HG03457 (cell line): ENCODE results near the gene TRIAP1.
"Not testable (repeated sequence)": the region's sequence is repeated elsewhere in the genome, so short reads cannot be mapped to it uniquely, and the experiment has no call there.

Source experiments
- ATAC-seq: cut with Tn5 transposase; IDR thresholded peaks from one replicate; pipeline ENCODE4 v1.9.1; 2021; ENCODE audit warnings: moderate number of reproducible peaks; ENCODE audit not compliant: unreplicated experiment

TRIAP1 gene

GRCh38 chr12:120445911-120446843 lies at the start of gene TRIAP1, which contains the start of gene GATC:
Gene TRIAP1 (minus strand): TSS chr12:120446384. CDS start chr12:120446372, 12 bp downstream.
Gene GATC (plus strand): TSS chr12:120446444. CDS start chr12:120446481, 37 bp downstream.
- peak; percentile 58 for ATAC-seq

- ATAC-seq: no peak
Observed at GRCh38 chr12:120495186-120495730, 49.1 kb upstream of the TRIAP1 start.

GRCh38 chr12:120490833-120491512 lies 44.8 kb upstream of the TRIAP1 start:
- no peak for ATAC-seq

GRCh38 chr12:120490325-120490724 lies 44.1 kb upstream of the TRIAP1 start:
- no peak for ATAC-seq

- no peak for ATAC-seq
Observed at GRCh38 chr12:120489018-120489417, 42.8 kb upstream of the TRIAP1 start.

GRCh38 chr12:120488057-120488640 lies 42.0 kb upstream of the TRIAP1 start:
- no peak for ATAC-seq

GRCh38 chr12:120487552-120487951 lies 41.4 kb upstream of the TRIAP1 start:
- ATAC-seq: not testable (repeated sequence)

- no peak for ATAC-seq
Observed at GRCh38 chr12:120485961-120486881, 40.0 kb upstream of the TRIAP1 start.

GRCh38 chr12:120483621-120484020 lies 37.4 kb upstream of the TRIAP1 start:
- ATAC-seq: no peak

GRCh38 chr12:120481022-120481767 lies 35.0 kb upstream of the TRIAP1 start:
- ATAC-seq: no peak

GRCh38 chr12:120480211-120480610 lies 34.0 kb upstream of the TRIAP1 start:
- ATAC-seq: no peak

GRCh38 chr12:120479458-120479857 lies 33.3 kb upstream of the TRIAP1 start:
- ATAC-seq: no peak

GRCh38 chr12:120475643-120476042 lies 29.5 kb upstream of the TRIAP1 start:
- ATAC-seq: no peak

- ATAC-seq: no peak
Observed at GRCh38 chr12:120474616-120474960, 28.4 kb upstream of the TRIAP1 start.

GRCh38 chr12:120473807-120474615 lies 27.8 kb upstream of the TRIAP1 start:
- no peak for ATAC-seq

GRCh38 chr12:120472521-120472920 lies 26.3 kb upstream of the TRIAP1 start:
- ATAC-seq: no peak

- ATAC-seq: peak; percentile 6
Observed at GRCh38 chr12:120470150-120470784, 24.1 kb upstream of the TRIAP1 start.

GRCh38 chr12:120469450-120470149 lies 23.4 kb upstream of the TRIAP1 start, which contains the start of gene SRSF9:
Gene SRSF9 (minus strand): TSS chr12:120469748. CDS start chr12:120469609, 139 bp downstream.
- ATAC-seq: peak; percentile 81
